HepG2 (cell line): Measurements from ENCODE around the gene RREB1. TPM values are rescaled to one million over a fixed set of nuclear protein-coding genes. Genes with fewer than 3 reads are reported as not detected.
A peak's percentile ranks its signal among the peaks of the same experiment; 100 is the strongest.

Experiments used
- HNF4G ChIP-seq, 2 experiments: sonication (generic) in 1 of 2; formaldehyde crosslinking in 1 of 2; IDR thresholded peaks; 2 replicates each; pipeline versions ENCODE4 v1.4.0 to v1.6.1; 2011 to 2020; ENCODE audit warnings: borderline replicate concordance in 2 of 2, low read depth in 2 of 2, mild to moderate bottlenecking in 2 of 2, low read length in 1 of 2, missing genetic modification reagents in 1 of 2, moderate library complexity in 1 of 2
- MAFG ChIP-seq: sonication (generic); formaldehyde crosslinking; IDR thresholded peaks from 2 replicates; pipeline ENCODE4 v1.5.1; 2020; ENCODE audit warnings: mild to moderate bottlenecking, missing genetic modification reagents
- MEIS1 ChIP-seq: sonication (generic); formaldehyde crosslinking; IDR thresholded peaks from 2 replicates; pipeline ENCODE4 v1.9.0; 2021; ENCODE audit warnings: mild to moderate bottlenecking, missing genetic modification reagents, moderate library complexity, borderline replicate concordance
- NCOA5 ChIP-seq: sonication (generic); formaldehyde crosslinking; IDR thresholded peaks from 2 replicates; pipeline ENCODE4 v1.4.0; 2020; ENCODE audit warnings: missing genetic modification reagents
- PRMT3 ChIP-seq: sonication (generic); formaldehyde crosslinking; IDR thresholded peaks from 2 replicates; pipeline ENCODE4 v1.8.1; 2022; ENCODE audit warnings: low read depth, mild to moderate bottlenecking, moderate library complexity, missing genetic modification reagents, borderline replicate concordance
- RARA ChIP-seq: IDR thresholded peaks from 2 replicates; pipeline ENCODE4 v1.6.1; 2016; ENCODE audit warnings: missing genetic modification reagents, missing compliant biosample characterization
- RELA ChIP-seq: sonication (generic); formaldehyde crosslinking; IDR thresholded peaks from 2 replicates; pipeline ENCODE4 v1.4.0; 2020; ENCODE audit warnings: missing genetic modification reagents
- UBTF ChIP-seq: sonication (generic); formaldehyde crosslinking; IDR thresholded peaks from 2 replicates; pipeline ENCODE4 v1.4.0; 2020; ENCODE audit warnings: mild to moderate bottlenecking, missing genetic modification reagents
- ZGPAT ChIP-seq: IDR thresholded peaks from 2 replicates; pipeline ENCODE4 v1.6.1; 2016; ENCODE audit warnings: mild to moderate bottlenecking
- ZNF142 ChIP-seq: sonication (generic); formaldehyde crosslinking; IDR thresholded peaks from 2 replicates; pipeline ENCODE4 v1.4.0; 2020; ENCODE audit warnings: missing genetic modification reagents
- ZNF292 ChIP-seq: sonication (generic); formaldehyde crosslinking; IDR thresholded peaks from 2 replicates; pipeline ENCODE4 v1.8.1; 2022; ENCODE audit warnings: mild to moderate bottlenecking, low read depth, missing genetic modification reagents, borderline replicate concordance
- ZNF296 ChIP-seq: sonication (generic); formaldehyde crosslinking; conservative IDR thresholded peaks from 2 replicates; pipeline ENCODE4 v1.5.0; 2020; ENCODE audit warnings: mild to moderate bottlenecking, missing genetic modification reagents
- ZNF546 ChIP-seq: sonication (generic); formaldehyde crosslinking; conservative IDR thresholded peaks from 2 replicates; pipeline ENCODE4 v1.8.1; 2023; ENCODE audit warnings: mild to moderate bottlenecking, missing genetic modification reagents
- ZNF619 ChIP-seq: sonication (generic); formaldehyde crosslinking; IDR thresholded peaks from 2 replicates; pipeline ENCODE4 v1.4.0; 2020; ENCODE audit warnings: mild to moderate bottlenecking, missing genetic modification reagents
- ZNF687 ChIP-seq: sonication (generic); formaldehyde crosslinking; IDR thresholded peaks from 2 replicates; pipeline ENCODE4 v1.5.1; 2020; ENCODE audit warnings: mild to moderate bottlenecking, missing genetic modification reagents, moderate library complexity
- polyA plus RNA-seq, 8 experiments: library from polyadenylated mRNA; depleted of rRNA in 3 of 8; stranded (reverse) in 7 of 8; unstranded in 1 of 8; fragments of >200 nt; fragmentation: Illumina TruSeq in 4 of 8; extraction: Trizol in 4 of 8; gene quantifications; 2 replicates each; pipeline versions ENCODE4 v1.2.1 to v1.2.3, GENCODE V29; 2011 to 2016; ENCODE audit warnings: low read depth in 4 of 8, missing spikeins in 1 of 8, mixed read lengths in 1 of 8; ENCODE audit not compliant: insufficient read depth in 1 of 8
- total RNA-seq, 5 experiments: library from RNA; depleted of rRNA; stranded (reverse); fragments of >200 nt; fragmentation: Illumina TruSeq; extraction: Trizol; gene quantifications; 2 replicates each; pipeline ENCODE4 v1.2.3, GENCODE V29; 2016; ENCODE audit warnings: low read depth in 1 of 5

The RREB1 gene
- total and polyA plus RNA-seq, 2 of the 13 experiments (the other 11 are each of a cell fraction or from before 2014, with no cell fraction given), result 6.1 to 23.2 TPM

GRCh38 chr6:7139835-7140470, 32.2 kb downstream of the RREB1 start (continued):
- TF ChIP-seq ZNF142 (CRISPR knock-in tag) (no peak), ZNF687 (CRISPR knock-in tag) (no peak), MAFG (no peak), UBTF (CRISPR knock-in tag) (no peak), ZNF546 (no peak), PRMT3 (CRISPR knock-in tag) (no peak), NCOA5 (CRISPR knock-in tag) (no peak), ZNF619 (no peak), RELA (CRISPR knock-in tag) (no peak), MEIS1 (CRISPR knock-in tag) (no peak), ZNF296 (CRISPR knock-in tag) (no peak), RARA (CRISPR knock-in tag) (peak; percentile 93), HNF4G (IDR thresholded peaks at IDR 0.05; ENCODE audit: borderline replicate concordance, low read depth, low read length) (peak; percentile 47; the same call in 1 of the 2 replicates), HNF4G (CRISPR knock-in tag; IDR thresholded peaks at IDR 0.05; ENCODE audit: borderline replicate concordance, low read depth) (no peak), ZNF292 (CRISPR knock-in tag) (no peak), ZGPAT (CRISPR knock-in tag) (no peak)
